ENCODE measurements around the gene ITGB6.

GRCh38 chr2:160213511-160213910 is 13.4 kb upstream of the ITGB6 start:
- TF ChIP-seq CTCF (IDR thresholded peaks at IDR 0.05), result no peak
- TF ChIP-seq POLR2AphosphoS5 (IDR thresholded peaks at IDR 0.05), result no peak
- no peak for TF ChIP-seq POLR2A (IDR thresholded peaks at IDR 0.05)
